ENCODE results near the gene TESK2. TPM values are rescaled to one million over a fixed set of nuclear protein-coding genes. Genes with fewer than 3 reads are reported as not detected.

Gene TESK2
- polyA plus RNA-seq, 3 donors = 3.9 to 13.1 (median 4.1) TPM

- Mint-ChIP-seq H3K4me1 (peaks cover 45% of the 10 kb centered on the region), H3K27me3 (ENCODE audit: low read depth in 3 of 3) (peaks cover 0 to 2% (median 0%) of the 10 kb centered on the region in 3 donors), H3K27ac (peak overlapping the region; percentile 54 to 87 (median 82)), H3K9me3 (peaks cover 0 to 1% (median 0%) of the 10 kb centered on the region in 7 donors), H3K36me3 (peaks cover 4 to 6% of the 10 kb centered on the region in 2 donors), H3K4me3 (peak overlapping the region in 1 of 2 donors; percentile 54)
- Histone ChIP-seq H3K9me3 (replicated peaks in 1 of 2; ENCODE audit: control insufficient read depth in 1 of 2, insufficient read depth in 1 of 2, low read length in 2 of 2) (no peaks in the 10 kb centered on the region), H3K4me3 (replicated peaks in 1 of 3; ENCODE audit: low read depth in 2 of 3, low read length in 3 of 3) (no peak overlapping the region), H3K4me1 (ENCODE audit: control insufficient read depth in 1 of 2, insufficient read depth in 2 of 2, low read length in 2 of 2) (peaks cover 24 to 34% of the 10 kb centered on the region in 2 donors), H3K9ac (ENCODE audit: insufficient read depth, low read length, poor library complexity, severe bottlenecking) (no peak overlapping the region), H4K20me1 (ENCODE audit: insufficient read depth, low read length) (no peaks in the 10 kb centered on the region), H3K36me3 (replicated peaks in 1 of 2; ENCODE audit: control insufficient read depth in 1 of 2, insufficient read depth in 2 of 2, low read length in 2 of 2) (no peaks in the 10 kb centered on the region), H3K4me2 (replicated peaks; ENCODE audit: extremely low read depth, low read length, poor library complexity, severe bottlenecking) (no peak overlapping the region), H3K79me2 (ENCODE audit: insufficient read depth, low read length) (no peaks in the 10 kb centered on the region), H3K27ac (ENCODE audit: low read depth in 1 of 2, low read length in 2 of 2) (peak overlapping the region in 1 of 2 donors; percentile 70), H2AFZ (ENCODE audit: insufficient read depth, low read depth, low read length, poor library complexity, severe bottlenecking) (no peak overlapping the region), H3K27me3 (ENCODE audit: control insufficient read depth in 2 of 2, insufficient read depth in 2 of 2, low read length in 2 of 2) (no peaks in the 10 kb centered on the region)
- intact Hi-C loops (cut with micrococcal nuclease) = no loop called here
- peak; percentile 26 to 74 (median 60) for DNase-seq
- no peak for TF ChIP-seq CTCF (IDR thresholded peaks at IDR 0.05)
- WGBS (ENCODE audit: insufficient coverage) = no CpG with 5 or more reads among the region's 4 CpGs
Observed at GRCh38 chr1:45407629-45408287, 83.2 kb downstream of the TESK2 start.

- no peak for TF ChIP-seq CTCF (IDR thresholded peaks at IDR 0.05)
- Histone ChIP-seq H3K4me1 (ENCODE audit: control insufficient read depth in 1 of 2, insufficient read depth in 2 of 2, low read length in 2 of 2) (peaks cover 23 to 26% of the 10 kb centered on the region in 2 donors), H3K4me2 (replicated peaks; ENCODE audit: extremely low read depth, low read length, poor library complexity, severe bottlenecking) (no peak overlapping the region), H3K79me2 (ENCODE audit: insufficient read depth, low read length) (no peaks in the 10 kb centered on the region), H3K4me3 (replicated peaks in 1 of 3; ENCODE audit: low read depth in 2 of 3, low read length in 3 of 3) (no peak overlapping the region), H3K27me3 (ENCODE audit: control insufficient read depth in 2 of 2, insufficient read depth in 2 of 2, low read length in 2 of 2) (no peaks in the 10 kb centered on the region), H3K27ac (ENCODE audit: low read depth in 1 of 2, low read length in 2 of 2) (no peak overlapping the region), H3K9ac (ENCODE audit: insufficient read depth, low read length, poor library complexity, severe bottlenecking) (no peak overlapping the region), H3K9me3 (replicated peaks in 1 of 2; ENCODE audit: control insufficient read depth in 1 of 2, insufficient read depth in 1 of 2, low read length in 2 of 2) (no peaks in the 10 kb centered on the region), H3K36me3 (replicated peaks in 1 of 2; ENCODE audit: control insufficient read depth in 1 of 2, insufficient read depth in 2 of 2, low read length in 2 of 2) (no peaks in the 10 kb centered on the region), H2AFZ (ENCODE audit: insufficient read depth, low read depth, low read length, poor library complexity, severe bottlenecking) (no peak overlapping the region), H4K20me1 (ENCODE audit: insufficient read depth, low read length) (no peaks in the 10 kb centered on the region)
- no CpG with 5 or more reads among the region's 2 CpGs for whole genome bisulfite sequencing (ENCODE audit: insufficient coverage)
- Mint-ChIP-seq H3K36me3 (peaks cover 4% of the 10 kb centered on the region in 2 donors), H3K27me3 (ENCODE audit: low read depth in 3 of 3) (peaks cover 0 to 2% (median 0%) of the 10 kb centered on the region in 3 donors), H3K9me3 (peaks cover 0 to 1% (median 0%) of the 10 kb centered on the region in 7 donors), H3K4me3 (no peak overlapping the region), H3K27ac (no peak overlapping the region), H3K4me1 (peaks cover 34% of the 10 kb centered on the region)
- intact Hi-C loops (cut with micrococcal nuclease) = no loop called here
- DNase-seq = no peak
Observed at GRCh38 chr1:45405636-45406035, 85.3 kb downstream of the TESK2 start.

Measured in CD14-positive monocyte (primary cell).